Suprapubic skin (tissue), 4 donors: Measurements from ENCODE around the gene SPAG16.

Experiments
- POLR2A ChIP-seq, 2 donors: fragments of 450-650 bp; IDR thresholded peaks; one replicate each; pipeline ENCODE4 v1.6.1; 2017; ENCODE audit warnings: antibody characterized with exemption in 2 of 2, mild to moderate bottlenecking in 2 of 2, moderate library complexity in 2 of 2
- POLR2AphosphoS5 ChIP-seq, 3 donors: sonication (generic); formaldehyde crosslinking; IDR thresholded peaks; one replicate each; pipeline ENCODE4 v1.6.1; 2017; ENCODE audit warnings: antibody characterized with exemption in 3 of 3
- TF ChIP-seq, protein P1 (sequence below), 2 donors: fragments of 200-600 bp in 1 of 2; fragments of 450-650 bp in 1 of 2; sonication (generic) in 1 of 2; IDR thresholded peaks; one replicate each; pipeline ENCODE4 v1.5.1; 2016 to 2019; ENCODE audit warnings: antibody characterized with exemption in 2 of 2, mild to moderate bottlenecking in 1 of 2, moderate library complexity in 1 of 2

DNA sequence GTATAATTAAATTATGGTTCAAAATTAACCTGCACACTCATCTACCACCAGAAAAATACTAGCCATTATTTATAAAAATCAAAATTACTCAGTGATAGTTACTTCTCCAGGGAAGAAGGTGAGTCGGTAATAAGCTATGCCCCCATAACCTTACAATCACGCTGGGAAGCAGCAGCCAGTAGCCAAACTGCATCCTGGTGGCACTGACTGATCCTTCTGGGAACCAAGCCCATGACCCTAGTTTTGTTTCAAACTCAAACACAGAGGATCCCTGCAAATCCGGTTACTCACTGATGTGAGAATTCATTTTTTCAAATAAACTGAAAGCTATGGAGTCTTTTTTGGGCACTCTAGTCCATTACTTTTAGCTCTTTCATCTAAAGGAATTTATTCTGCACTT is 1038.4 kb downstream of the SPAG16 start:
- TF ChIP-seq, protein P1, sequence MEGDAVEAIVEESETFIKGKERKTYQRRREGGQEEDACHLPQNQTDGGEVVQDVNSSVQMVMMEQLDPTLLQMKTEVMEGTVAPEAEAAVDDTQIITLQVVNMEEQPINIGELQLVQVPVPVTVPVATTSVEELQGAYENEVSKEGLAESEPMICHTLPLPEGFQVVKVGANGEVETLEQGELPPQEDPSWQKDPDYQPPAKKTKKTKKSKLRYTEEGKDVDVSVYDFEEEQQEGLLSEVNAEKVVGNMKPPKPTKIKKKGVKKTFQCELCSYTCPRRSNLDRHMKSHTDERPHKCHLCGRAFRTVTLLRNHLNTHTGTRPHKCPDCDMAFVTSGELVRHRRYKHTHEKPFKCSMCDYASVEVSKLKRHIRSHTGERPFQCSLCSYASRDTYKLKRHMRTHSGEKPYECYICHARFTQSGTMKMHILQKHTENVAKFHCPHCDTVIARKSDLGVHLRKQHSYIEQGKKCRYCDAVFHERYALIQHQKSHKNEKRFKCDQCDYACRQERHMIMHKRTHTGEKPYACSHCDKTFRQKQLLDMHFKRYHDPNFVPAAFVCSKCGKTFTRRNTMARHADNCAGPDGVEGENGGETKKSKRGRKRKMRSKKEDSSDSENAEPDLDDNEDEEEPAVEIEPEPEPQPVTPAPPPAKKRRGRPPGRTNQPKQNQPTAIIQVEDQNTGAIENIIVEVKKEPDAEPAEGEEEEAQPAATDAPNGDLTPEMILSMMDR (IDR thresholded peaks at IDR 0.05), result no peak
- TF ChIP-seq POLR2AphosphoS5 (IDR thresholded peaks at IDR 0.05), result no peak
- no peak for TF ChIP-seq POLR2A (IDR thresholded peaks at IDR 0.05)
